ENCODE measurements around the gene MYBBP1A. TPM values are rescaled to one million over a fixed set of nuclear protein-coding genes. Genes with fewer than 3 reads are reported as not detected.
"Not testable (repeated sequence)": the region's sequence is repeated elsewhere in the genome, so short reads cannot be mapped to it uniquely, and the experiment has no call there.

MYBBP1A gene
- polyA plus RNA-seq (2011; rRNA removed) (39.7 and 42.9 TPM in 2 replicates), polyA plus RNA-seq (2017; fragmentation: RNase III; extraction: RNeasy Plus Mini Kit Qiagen cat#74134 plus additional on column Dnase treatment) (95.0 to 103 TPM (median 95.1 TPM) in 3 replicates), polyA minus RNA-seq (2011; rRNA and poly(A)+ RNA removed) (70.5 and 108 TPM in 2 replicates)
- polyA plus RNA-seq (2012; cell fraction: cytosol; rRNA removed), result 86.5 and 99.2 TPM in 2 replicates
- polyA plus RNA-seq (2012; cell fraction: nucleus; rRNA removed), result 314 and 436 TPM in 2 replicates

GRCh38 chr17:4554997-4555799 is at the start of gene MYBBP1A:
TSS of gene MYBBP1A (minus strand) at chr17:4555384. CDS start at chr17:4555324, 60 bp downstream.
- POLR2A ChIA-PET, result interaction anchor here (0.6 to 2.3 kb wide), 11 partner anchors 10 to 181 kb away, joined by 3 to 13 read pairs (median 5); partner anchors contain the start of gene SPNS2
- WGBS (ENCODE audit: missing lambda C conversion rate), result 2% methylated on average over 44 of the region's 69 CpGs
- ATAC-seq, result peak; percentile 92 to 97
- H3K4me3 ChIP-seq, result peak within 1 kb of the TSS; percentile 92
- H3K4me1 ChIP-seq, result peaks cover 16% of the 10 kb centered on the region
- peak within 1 kb of the TSS; percentile 84 to 89 for H3K27ac ChIP-seq
- peak within 1 kb of the TSS; percentile 87 for H3K4me2 ChIP-seq
- CTCF ChIA-PET, result interaction anchor here (1.0 to 5.9 kb wide), 5 partner anchors 11 to 62 kb away, joined by 3 to 78 read pairs (median 4); no protein-coding TSS in a partner anchor
- DNase-seq (ENCODE audit: low read depth in 1 of 2, low spot score in 1 of 2), result peak; percentile 97 to 100
- FAIRE-seq, result peak; percentile 94
- H3K9me3 ChIP-seq, result no peaks in the 10 kb centered on the region
- TF ChIP-seq FOSB (CRISPR knock-in tag; IDR thresholded peaks at IDR 0.05) (no peak), KDM1A (IDR thresholded peaks at IDR 0.05; ENCODE audit: low read depth) (peak; percentile 28; the same call in 1 of the 2 replicates), EHMT2 (IDR thresholded peaks at IDR 0.05; ENCODE audit: low read depth) (no peak), HOXB13 (CRISPR knock-in tag; IDR thresholded peaks at IDR 0.05; ENCODE audit: low read depth) (peak; percentile 47; the same call in 1 of the 2 replicates), ATOH8 (CRISPR knock-in tag; IDR thresholded peaks at IDR 0.05; ENCODE audit: low read depth) (0 out of 2 replicates have a peak, but pooled peaks have one; percentile 28), TFCP2L1 (CRISPR knock-in tag; IDR thresholded peaks at IDR 0.05) (0 out of 2 replicates have a peak, but pooled peaks have one; percentile 10), MYC (IDR thresholded peaks at IDR 0.05; ENCODE audit: borderline replicate concordance, low read length) (peak; percentile 70), HOXB5 (CRISPR knock-in tag; IDR thresholded peaks at IDR 0.05) (0 out of 2 replicates have a peak, but pooled peaks have one; percentile 49), HEYL (CRISPR knock-in tag; IDR thresholded peaks at IDR 0.05) (no peak), PHF8 (IDR thresholded peaks at IDR 0.05; ENCODE audit: borderline replicate concordance, low read depth) (peak; percentile 80), GATA3 (IDR thresholded peaks at IDR 0.05; ENCODE audit: borderline replicate concordance) (peak; percentile 48; the same call in 1 of the 2 replicates), E2F6 (IDR thresholded peaks at IDR 0.05; ENCODE audit: borderline replicate concordance, low read depth) (peak; percentile 93), REST (IDR thresholded peaks at IDR 0.05) (no peak; the same call in 1 of the 2 replicates), POLR2A (IDR thresholded peaks at IDR 0.05; ENCODE audit: low read length) (peak; percentile 91), RCOR1 (IDR thresholded peaks at IDR 0.05; ENCODE audit: low read depth, low read length) (no peak), SMC3 (IDR thresholded peaks at IDR 0.05) (no peak), JUN (IDR thresholded peaks at IDR 0.05) (peak; percentile 78 to 97; a peak in 4 of 5 replicates), KDM5A (IDR thresholded peaks at IDR 0.05) (0 out of 2 replicates have a peak, but pooled peaks have one; percentile 27), BCL3 (IDR thresholded peaks at IDR 0.05) (peak; percentile 98), MAZ (IDR thresholded peaks at IDR 0.05; ENCODE audit: borderline replicate concordance, low read depth, low read length) (no peak)
- TF ChIP-seq, protein P1, sequence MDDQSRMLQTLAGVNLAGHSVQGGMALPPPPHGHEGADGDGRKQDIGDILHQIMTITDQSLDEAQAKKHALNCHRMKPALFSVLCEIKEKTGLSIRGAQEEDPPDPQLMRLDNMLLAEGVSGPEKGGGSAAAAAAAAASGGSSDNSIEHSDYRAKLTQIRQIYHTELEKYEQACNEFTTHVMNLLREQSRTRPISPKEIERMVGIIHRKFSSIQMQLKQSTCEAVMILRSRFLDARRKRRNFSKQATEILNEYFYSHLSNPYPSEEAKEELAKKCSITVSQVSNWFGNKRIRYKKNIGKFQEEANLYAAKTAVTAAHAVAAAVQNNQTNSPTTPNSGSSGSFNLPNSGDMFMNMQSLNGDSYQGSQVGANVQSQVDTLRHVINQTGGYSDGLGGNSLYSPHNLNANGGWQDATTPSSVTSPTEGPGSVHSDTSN (IDR thresholded peaks at IDR 0.05), result 0 out of 2 replicates have a peak, but pooled peaks have one; percentile 44
- TF ChIP-seq, protein P2, sequence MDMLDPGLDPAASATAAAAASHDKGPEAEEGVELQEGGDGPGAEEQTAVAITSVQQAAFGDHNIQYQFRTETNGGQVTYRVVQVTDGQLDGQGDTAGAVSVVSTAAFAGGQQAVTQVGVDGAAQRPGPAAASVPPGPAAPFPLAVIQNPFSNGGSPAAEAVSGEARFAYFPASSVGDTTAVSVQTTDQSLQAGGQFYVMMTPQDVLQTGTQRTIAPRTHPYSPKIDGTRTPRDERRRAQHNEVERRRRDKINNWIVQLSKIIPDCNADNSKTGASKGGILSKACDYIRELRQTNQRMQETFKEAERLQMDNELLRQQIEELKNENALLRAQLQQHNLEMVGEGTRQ (IDR thresholded peaks at IDR 0.05), result peak; percentile 55; the same call in 1 of the 2 replicates
- TF ChIP-seq, protein P3, sequence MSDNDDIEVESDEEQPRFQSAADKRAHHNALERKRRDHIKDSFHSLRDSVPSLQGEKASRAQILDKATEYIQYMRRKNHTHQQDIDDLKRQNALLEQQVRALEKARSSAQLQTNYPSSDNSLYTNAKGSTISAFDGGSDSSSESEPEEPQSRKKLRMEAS (IDR thresholded peaks at IDR 0.05), result peak; percentile 99

- DNase-seq (ENCODE audit: low read depth in 1 of 2, low spot score in 1 of 2); H3K9me3 ChIP-seq; H3K27ac ChIP-seq; POLR2A ChIA-PET; H3K4me2 ChIP-seq; H3K4me3 ChIP-seq; H3K4me1 ChIP-seq; ATAC-seq; FAIRE-seq: not testable (repeated sequence)
- CTCF ChIA-PET, result interaction anchor here (6.8 kb wide), 1 partner anchor 39 kb away, joined by 58 read pairs; no protein-coding TSS in a partner anchor
- WGBS (ENCODE audit: missing lambda C conversion rate), result 79% methylated on average over 11 of the region's 11 CpGs
Observed at GRCh38 chr17:4604736-4605135, 49.6 kb upstream of the MYBBP1A start.
